ENCODE data around the gene USP33.

USP33 gene
- long read RNA-seq, full-length matches to known transcripts = 39 of 192 reads
- long read RNA-seq, partial matches to known transcripts = 101 of 192 reads
- long read RNA-seq, other reads (novel, unspliced or antisense) = 52 of 192 reads

DNA sequence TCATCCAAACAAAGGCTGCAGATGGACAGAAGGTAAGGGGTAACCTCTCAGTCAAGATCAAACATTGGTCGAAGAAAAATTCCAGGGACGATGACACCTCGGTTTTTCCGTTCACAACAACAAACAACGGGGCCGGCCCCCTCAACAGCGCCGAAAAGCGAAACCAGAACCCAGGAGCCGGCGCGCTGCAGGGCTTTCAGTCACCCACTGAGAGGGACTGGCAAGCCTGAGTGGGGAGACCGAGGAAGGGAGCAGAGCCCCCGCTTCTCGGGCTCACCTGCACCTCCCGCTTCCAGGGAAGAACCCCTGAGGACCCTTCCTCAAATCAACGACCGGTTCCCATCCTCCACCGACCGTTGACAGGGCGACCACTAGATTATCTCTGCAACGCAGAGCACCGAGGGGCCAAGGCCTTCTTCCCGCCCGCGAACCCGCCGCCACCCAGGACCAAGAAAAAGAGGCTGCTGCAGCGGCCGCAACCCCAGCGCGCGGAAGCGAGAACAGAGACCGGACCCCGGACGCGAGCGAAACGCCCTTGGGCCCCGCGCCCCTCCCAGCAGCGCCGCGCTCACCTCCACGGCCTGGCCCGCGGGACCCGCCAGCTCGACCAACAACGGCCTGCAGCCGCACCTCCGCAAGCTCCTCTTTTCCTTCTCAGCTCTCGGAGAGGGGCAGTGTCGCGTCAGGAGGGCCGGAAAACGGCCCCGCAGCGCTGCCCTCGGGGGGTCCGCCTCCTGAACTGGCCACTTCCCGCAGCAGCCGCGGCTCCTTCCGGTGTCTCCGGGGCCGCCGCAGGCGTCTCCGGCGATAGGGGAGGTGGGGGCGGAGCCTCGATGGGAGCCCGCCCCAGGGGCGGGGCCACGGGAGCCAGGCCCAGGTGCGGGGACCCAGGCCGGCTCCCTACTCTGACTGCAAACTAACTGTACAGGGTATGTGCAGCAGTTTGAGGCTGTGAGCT, at the start of gene USP33:
Gene USP33 (minus strand): TSS at position 782 of the 958 bp plus-strand sequence. CDS start 18,155 bp downstream, outside the sequence.
- peak within 1 kb of the TSS; percentile 96 for H3K27ac ChIP-seq (replicated peaks)
- no peaks in the 10 kb centered on the region for H3K27me3 ChIP-seq (ENCODE audit: insufficient read depth, poor library complexity, severe bottlenecking)
- TF ChIP-seq GABPA (IDR thresholded peaks at IDR 0.05; ENCODE audit: low read depth) (peak; percentile 86), POLR2AphosphoS5 (IDR thresholded peaks at IDR 0.05; ENCODE audit: low read depth) (peak; percentile 49; the same call in 1 of the 2 replicates), SPI1 (IDR thresholded peaks at IDR 0.05; ENCODE audit: borderline replicate concordance, low read depth) (peak; percentile 11; the same call in 1 of the 2 replicates)
- TF ChIP-seq, protein P1, sequence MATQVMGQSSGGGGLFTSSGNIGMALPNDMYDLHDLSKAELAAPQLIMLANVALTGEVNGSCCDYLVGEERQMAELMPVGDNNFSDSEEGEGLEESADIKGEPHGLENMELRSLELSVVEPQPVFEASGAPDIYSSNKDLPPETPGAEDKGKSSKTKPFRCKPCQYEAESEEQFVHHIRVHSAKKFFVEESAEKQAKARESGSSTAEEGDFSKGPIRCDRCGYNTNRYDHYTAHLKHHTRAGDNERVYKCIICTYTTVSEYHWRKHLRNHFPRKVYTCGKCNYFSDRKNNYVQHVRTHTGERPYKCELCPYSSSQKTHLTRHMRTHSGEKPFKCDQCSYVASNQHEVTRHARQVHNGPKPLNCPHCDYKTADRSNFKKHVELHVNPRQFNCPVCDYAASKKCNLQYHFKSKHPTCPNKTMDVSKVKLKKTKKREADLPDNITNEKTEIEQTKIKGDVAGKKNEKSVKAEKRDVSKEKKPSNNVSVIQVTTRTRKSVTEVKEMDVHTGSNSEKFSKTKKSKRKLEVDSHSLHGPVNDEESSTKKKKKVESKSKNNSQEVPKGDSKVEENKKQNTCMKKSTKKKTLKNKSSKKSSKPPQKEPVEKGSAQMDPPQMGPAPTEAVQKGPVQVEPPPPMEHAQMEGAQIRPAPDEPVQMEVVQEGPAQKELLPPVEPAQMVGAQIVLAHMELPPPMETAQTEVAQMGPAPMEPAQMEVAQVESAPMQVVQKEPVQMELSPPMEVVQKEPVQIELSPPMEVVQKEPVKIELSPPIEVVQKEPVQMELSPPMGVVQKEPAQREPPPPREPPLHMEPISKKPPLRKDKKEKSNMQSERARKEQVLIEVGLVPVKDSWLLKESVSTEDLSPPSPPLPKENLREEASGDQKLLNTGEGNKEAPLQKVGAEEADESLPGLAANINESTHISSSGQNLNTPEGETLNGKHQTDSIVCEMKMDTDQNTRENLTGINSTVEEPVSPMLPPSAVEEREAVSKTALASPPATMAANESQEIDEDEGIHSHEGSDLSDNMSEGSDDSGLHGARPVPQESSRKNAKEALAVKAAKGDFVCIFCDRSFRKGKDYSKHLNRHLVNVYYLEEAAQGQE (IDR thresholded peaks at IDR 0.05; ENCODE audit: insufficient replicate concordance, low read depth) = no peak
- peak within 1 kb of the TSS; percentile 75 for H3K4me3 ChIP-seq (replicated peaks; ENCODE audit: insufficient read depth, low read length)
- DNase-seq (ENCODE audit: low read depth in 1 of 2, low spot score in 1 of 2) = peak; percentile 54 to 88

DNA sequence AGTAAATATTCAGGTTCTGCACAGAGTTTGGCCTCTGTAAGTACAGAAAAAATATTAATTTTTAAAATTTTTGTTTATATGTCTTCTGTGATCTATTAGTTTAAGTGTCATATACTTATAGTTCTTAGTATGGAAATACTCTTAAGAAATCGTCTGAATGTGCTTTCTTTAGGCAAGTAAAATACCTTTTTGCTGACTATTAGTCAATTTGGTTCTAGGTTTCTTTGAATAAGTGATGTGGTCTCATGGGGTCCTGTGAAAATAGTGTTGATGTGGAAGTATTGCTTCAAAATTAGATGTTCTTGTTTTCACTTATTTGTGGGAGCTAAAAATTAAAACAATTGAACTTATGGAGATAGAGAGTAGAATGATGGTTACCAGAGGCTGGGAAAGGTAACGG, 43.7 kb upstream of the USP33 start:
- TF ChIP-seq POLR2AphosphoS5 (IDR thresholded peaks at IDR 0.05; ENCODE audit: low read depth) (no peak), SPI1 (IDR thresholded peaks at IDR 0.05; ENCODE audit: borderline replicate concordance, low read depth) (no peak), GABPA (IDR thresholded peaks at IDR 0.05; ENCODE audit: low read depth) (no peak)
- TF ChIP-seq, protein P1 (IDR thresholded peaks at IDR 0.05; ENCODE audit: insufficient replicate concordance, low read depth) = no peak
- TF ChIP-seq, protein P2, sequence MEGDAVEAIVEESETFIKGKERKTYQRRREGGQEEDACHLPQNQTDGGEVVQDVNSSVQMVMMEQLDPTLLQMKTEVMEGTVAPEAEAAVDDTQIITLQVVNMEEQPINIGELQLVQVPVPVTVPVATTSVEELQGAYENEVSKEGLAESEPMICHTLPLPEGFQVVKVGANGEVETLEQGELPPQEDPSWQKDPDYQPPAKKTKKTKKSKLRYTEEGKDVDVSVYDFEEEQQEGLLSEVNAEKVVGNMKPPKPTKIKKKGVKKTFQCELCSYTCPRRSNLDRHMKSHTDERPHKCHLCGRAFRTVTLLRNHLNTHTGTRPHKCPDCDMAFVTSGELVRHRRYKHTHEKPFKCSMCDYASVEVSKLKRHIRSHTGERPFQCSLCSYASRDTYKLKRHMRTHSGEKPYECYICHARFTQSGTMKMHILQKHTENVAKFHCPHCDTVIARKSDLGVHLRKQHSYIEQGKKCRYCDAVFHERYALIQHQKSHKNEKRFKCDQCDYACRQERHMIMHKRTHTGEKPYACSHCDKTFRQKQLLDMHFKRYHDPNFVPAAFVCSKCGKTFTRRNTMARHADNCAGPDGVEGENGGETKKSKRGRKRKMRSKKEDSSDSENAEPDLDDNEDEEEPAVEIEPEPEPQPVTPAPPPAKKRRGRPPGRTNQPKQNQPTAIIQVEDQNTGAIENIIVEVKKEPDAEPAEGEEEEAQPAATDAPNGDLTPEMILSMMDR (IDR thresholded peaks at IDR 0.05; ENCODE audit: insufficient read depth, low read length) = no peak
- Histone ChIP-seq H3K27me3 (ENCODE audit: insufficient read depth, poor library complexity, severe bottlenecking) (no peaks in the 10 kb centered on the region), H3K4me3 (replicated peaks; ENCODE audit: insufficient read depth, low read length) (no peak overlapping the region), H3K27ac (replicated peaks) (no peak overlapping the region)
- DNase-seq (ENCODE audit: low read depth in 1 of 2, low spot score in 1 of 2) = no peak

DNA sequence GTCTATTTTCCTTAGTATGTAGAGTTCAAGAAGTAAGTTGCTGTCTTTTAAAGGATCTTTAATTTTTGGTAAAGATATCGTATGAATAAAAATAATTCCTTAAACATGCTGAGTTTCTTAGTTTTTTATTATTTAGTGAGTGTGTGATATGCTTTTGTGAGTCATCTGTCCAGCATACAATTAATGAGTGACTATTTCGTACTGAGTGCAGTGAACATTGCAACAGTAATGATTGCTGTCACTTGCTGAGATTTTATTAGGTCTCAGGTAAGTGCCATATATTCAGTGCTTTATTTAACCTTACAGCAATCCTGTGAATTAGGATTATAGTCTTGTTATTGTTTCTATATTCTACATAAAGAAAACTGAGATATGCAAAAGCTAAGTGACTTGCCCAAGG, 42.4 kb upstream of the USP33 start:
- Histone ChIP-seq H3K4me3 (replicated peaks; ENCODE audit: insufficient read depth, low read length) (no peak overlapping the region), H3K27me3 (ENCODE audit: insufficient read depth, poor library complexity, severe bottlenecking) (no peaks in the 10 kb centered on the region), H3K27ac (replicated peaks) (no peak overlapping the region)
- no peak for DNase-seq (ENCODE audit: low read depth in 1 of 2, low spot score in 1 of 2)
- TF ChIP-seq, protein P2 (IDR thresholded peaks at IDR 0.05; ENCODE audit: insufficient read depth, low read length) = no peak
- TF ChIP-seq, protein P1 (IDR thresholded peaks at IDR 0.05; ENCODE audit: insufficient replicate concordance, low read depth) = no peak
- TF ChIP-seq GABPA (IDR thresholded peaks at IDR 0.05; ENCODE audit: low read depth) (no peak), POLR2AphosphoS5 (IDR thresholded peaks at IDR 0.05; ENCODE audit: low read depth) (no peak), SPI1 (IDR thresholded peaks at IDR 0.05; ENCODE audit: borderline replicate concordance, low read depth) (no peak)

All from HL-60 (cell line).